Measurements from ENCODE around the gene PPP1R7.

Gene PPP1R7

GRCh38 chr2:241147336-241147735, 2.9 kb upstream of the PPP1R7 start:
- in situ Hi-C loops (cut with MboI; ENCODE audit: low pct_unique_long_range_greater_than_20kb, low sequenced_read_pairs, unreplicated experiment), result no loop called here
- TF ChIP-seq CTCF (IDR thresholded peaks at IDR 0.05; ENCODE audit: extremely low read depth, insufficient read depth, missing control alignments), result no peak
- no peak for DNase-seq (ENCODE audit: low spot score)

- DNase-seq (ENCODE audit: low spot score), result no peak
- in situ Hi-C loops (cut with MboI; ENCODE audit: low pct_unique_long_range_greater_than_20kb, low sequenced_read_pairs, unreplicated experiment), result no loop called here
- no peak for TF ChIP-seq CTCF (IDR thresholded peaks at IDR 0.05; ENCODE audit: extremely low read depth, insufficient read depth, missing control alignments)
These were observed 2.0 kb upstream of the PPP1R7 start for GRCh38 chr2:241148239-241148638.

GRCh38 chr2:241148891-241149674, 1.2 kb upstream of the PPP1R7 start, which contains the start of gene PASK:
PASK (minus strand) TSS chr2:241149472; CDS start chr2:241143032, 6,440 bp downstream.
- no peak for TF ChIP-seq CTCF (IDR thresholded peaks at IDR 0.05; ENCODE audit: extremely low read depth, insufficient read depth, missing control alignments)
- in situ Hi-C loops (cut with MboI; ENCODE audit: low pct_unique_long_range_greater_than_20kb, low sequenced_read_pairs, unreplicated experiment), result no loop called here
- DNase-seq (ENCODE audit: low spot score), result peak; percentile 97

GRCh38 chr2:241149675-241149924, 667 bp upstream of the PPP1R7 start:
- in situ Hi-C loops (cut with MboI; ENCODE audit: low pct_unique_long_range_greater_than_20kb, low sequenced_read_pairs, unreplicated experiment), result no loop called here
- DNase-seq (ENCODE audit: low spot score), result no peak

GRCh38 chr2:241150660-241151530, 628 bp downstream of the PPP1R7 start:
- TF ChIP-seq CTCF (IDR thresholded peaks at IDR 0.05; ENCODE audit: extremely low read depth, insufficient read depth, missing control alignments), result no peak
- no peak for DNase-seq (ENCODE audit: low spot score)

More at GRCh38 chr2:241149675-241149924, 667 bp upstream of the PPP1R7 start:
- no peak for TF ChIP-seq CTCF (IDR thresholded peaks at IDR 0.05; ENCODE audit: extremely low read depth, insufficient read depth, missing control alignments)

GRCh38 chr2:241151934-241152660, 1.8 kb downstream of the PPP1R7 start:
- no peak for DNase-seq (ENCODE audit: low spot score)
- no peak for TF ChIP-seq CTCF (IDR thresholded peaks at IDR 0.05; ENCODE audit: extremely low read depth, insufficient read depth, missing control alignments)
- in situ Hi-C loops (cut with MboI; ENCODE audit: low pct_unique_long_range_greater_than_20kb, low sequenced_read_pairs, unreplicated experiment), result no loop called here

More at GRCh38 chr2:241150660-241151530, 628 bp downstream of the PPP1R7 start:
- in situ Hi-C loops (cut with MboI; ENCODE audit: low pct_unique_long_range_greater_than_20kb, low sequenced_read_pairs, unreplicated experiment), result no loop called here

Data from GM13977 (cell line).